Ovary (tissue), 3 donors: Measurements from ENCODE around the gene CA10.

Experiments used
- EP300 ChIP-seq: sonication (generic); formaldehyde crosslinking; IDR thresholded peaks from one replicate; pipeline ENCODE4 v1.6.1; 2017; ENCODE audit warnings: antibody characterized with exemption
- POLR2A ChIP-seq: fragments of 450-650 bp; IDR thresholded peaks from one replicate; pipeline ENCODE4 v1.6.1; 2017; ENCODE audit warnings: antibody characterized with exemption, mild to moderate bottlenecking, moderate library complexity
- TF ChIP-seq, protein P1 (sequence below), 3 donors: fragments of 450-650 bp in 2 of 3; fragments of 200-600 bp in 1 of 3; IDR thresholded peaks; one replicate each; pipeline versions ENCODE4 v1.5.1 to v1.8.0; 2016 to 2022; ENCODE audit warnings: antibody characterized with exemption in 3 of 3, mild to moderate bottlenecking in 1 of 3
- donor health status: DM: no; HTN: no; CAD: no.

DNA sequence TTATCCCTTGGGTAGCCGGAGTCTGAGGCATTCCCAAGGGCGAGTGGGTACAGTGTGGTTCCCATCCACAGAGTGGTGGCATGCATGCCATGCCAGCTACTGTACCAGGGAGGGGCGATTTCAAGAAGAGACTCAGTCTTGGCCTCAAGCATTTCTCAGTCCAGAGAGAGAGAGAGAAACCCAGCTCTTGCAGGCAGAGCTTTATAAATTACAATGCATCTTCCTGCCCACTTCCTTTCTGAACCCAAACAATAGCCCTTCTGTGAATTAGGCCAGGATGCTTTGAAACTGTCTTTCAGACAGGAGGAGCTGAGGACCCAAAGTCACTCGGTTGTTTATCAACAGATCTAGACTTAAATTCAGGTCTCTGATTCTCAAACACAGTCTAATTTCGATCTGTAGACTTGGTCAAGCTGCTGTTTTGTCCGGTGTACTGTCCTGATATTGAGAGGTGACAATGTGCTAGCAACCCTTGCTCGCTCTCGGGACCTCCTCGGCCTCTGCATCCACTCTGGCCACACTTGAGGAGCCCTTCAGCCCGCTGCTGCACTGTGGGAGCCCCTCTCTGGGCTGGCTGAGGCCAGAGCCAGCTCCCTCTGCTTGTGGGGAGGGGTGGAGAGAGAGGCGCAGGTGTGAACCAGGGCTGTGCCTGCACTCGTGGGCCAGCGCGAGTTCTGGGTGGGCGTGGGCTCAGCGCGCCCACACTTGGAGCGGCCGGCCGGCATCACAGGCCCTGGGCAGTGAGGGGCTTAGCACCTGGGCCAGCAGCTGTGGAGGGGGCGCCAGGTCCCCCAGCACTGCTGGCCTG is 490.2 kb downstream of the CA10 start:
- TF ChIP-seq, protein P1, sequence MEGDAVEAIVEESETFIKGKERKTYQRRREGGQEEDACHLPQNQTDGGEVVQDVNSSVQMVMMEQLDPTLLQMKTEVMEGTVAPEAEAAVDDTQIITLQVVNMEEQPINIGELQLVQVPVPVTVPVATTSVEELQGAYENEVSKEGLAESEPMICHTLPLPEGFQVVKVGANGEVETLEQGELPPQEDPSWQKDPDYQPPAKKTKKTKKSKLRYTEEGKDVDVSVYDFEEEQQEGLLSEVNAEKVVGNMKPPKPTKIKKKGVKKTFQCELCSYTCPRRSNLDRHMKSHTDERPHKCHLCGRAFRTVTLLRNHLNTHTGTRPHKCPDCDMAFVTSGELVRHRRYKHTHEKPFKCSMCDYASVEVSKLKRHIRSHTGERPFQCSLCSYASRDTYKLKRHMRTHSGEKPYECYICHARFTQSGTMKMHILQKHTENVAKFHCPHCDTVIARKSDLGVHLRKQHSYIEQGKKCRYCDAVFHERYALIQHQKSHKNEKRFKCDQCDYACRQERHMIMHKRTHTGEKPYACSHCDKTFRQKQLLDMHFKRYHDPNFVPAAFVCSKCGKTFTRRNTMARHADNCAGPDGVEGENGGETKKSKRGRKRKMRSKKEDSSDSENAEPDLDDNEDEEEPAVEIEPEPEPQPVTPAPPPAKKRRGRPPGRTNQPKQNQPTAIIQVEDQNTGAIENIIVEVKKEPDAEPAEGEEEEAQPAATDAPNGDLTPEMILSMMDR (IDR thresholded peaks at IDR 0.05): no peak
- TF ChIP-seq EP300: no peak
- TF ChIP-seq POLR2A: no peak
